Cardiac muscle cell (in vitro differentiated cells and primary cell): ENCODE data around the gene SLC9A8. TPM values are rescaled to one million over a fixed set of nuclear protein-coding genes. Genes with fewer than 3 reads are reported as not detected.

Experiments used
- DNase-seq, 2 donors: peaks; one replicate each; pipeline versions ENCODE4 v3.0.0 to v3.0.0-alpha.2; 2010 to 2017; ENCODE audit warnings: low read depth in 1 of 2, low spot score in 1 of 2
- H3K27ac ChIP-seq: fragments of 200-600 bp; sonication (generic); 2 replicates; pipeline ENCODE4 v1.5.1; 2016
- H3K27me3 ChIP-seq: fragments of 200-600 bp; sonication (generic); 2 replicates; pipeline ENCODE4 v1.6.0; 2016; ENCODE audit warnings: control low read depth
- H3K36me3 ChIP-seq: fragments of 200-600 bp; sonication (generic); 2 replicates; pipeline ENCODE4 v1.5.1; 2016; ENCODE audit warnings: control low read depth
- H3K4me1 ChIP-seq: fragments of 200-600 bp; sonication (generic); 2 replicates; pipeline ENCODE4 v1.8.1; 2017; ENCODE audit warnings: low read depth, mild to moderate bottlenecking, mixed run types
- H3K4me3 ChIP-seq: fragments of 200-600 bp; sonication (generic); 2 replicates; pipeline ENCODE4 v1.5.1; 2016; ENCODE audit warnings: mild to moderate bottlenecking
- H3K9me3 ChIP-seq: fragments of 200-600 bp; sonication (generic); 2 replicates; pipeline ENCODE4 v1.5.1; 2017; ENCODE audit warnings: low read depth, mild to moderate bottlenecking, control low read depth
- CTCF ChIP-seq: IDR thresholded peaks from 2 replicates; pipeline ENCODE4 v1.5.1; 2012; ENCODE audit warnings: low read depth, mild to moderate bottlenecking, low read length
- polyA plus RNA-seq: library from polyadenylated mRNA; unstranded; fragments of >200 nt; fragmentation: Nextera tagmentation; extraction: Ambion mirVana; gene quantifications from 2 replicates; pipeline ENCODE4 v1.2.1, GENCODE V29; 2016
- total RNA-seq: library from RNA; depleted of rRNA; stranded (reverse); fragments of >200 nt; gene quantifications from 2 replicates; pipeline ENCODE4 v1.2.3, GENCODE V29; 2016

The SLC9A8 gene
- total and polyA plus RNA-seq, 2 experiments from 2014 or later: 4.4 to 9.4 TPM

DNA sequence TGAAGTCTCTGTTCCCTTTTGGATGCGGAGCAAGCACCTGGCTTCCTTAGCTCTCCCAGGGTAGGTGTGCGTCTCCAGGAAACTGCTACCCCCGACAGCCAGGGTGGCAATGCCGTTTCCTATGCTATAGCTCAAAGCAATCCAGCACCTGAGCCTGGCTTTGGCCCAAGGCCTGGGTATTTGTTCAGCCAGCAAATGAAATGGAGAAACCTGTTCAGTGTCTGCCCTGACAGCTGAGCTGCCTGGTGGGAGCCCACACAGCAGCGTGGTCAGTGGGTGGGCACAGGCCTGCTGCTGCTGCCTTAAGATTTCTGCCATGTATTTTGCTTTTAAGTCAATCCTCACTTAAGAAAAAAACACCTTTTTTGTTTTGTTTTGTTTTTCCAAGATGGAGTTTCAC is 89.0 kb downstream of the SLC9A8 start:
- H3K4me1 ChIP-seq: no peaks in the 10 kb centered on the region
- no peaks in the 10 kb centered on the region for H3K9me3 ChIP-seq
- H3K27ac ChIP-seq: peak overlapping the region; percentile 27
- H3K4me3 ChIP-seq: no peak overlapping the region
- H3K27me3 ChIP-seq: no peaks in the 10 kb centered on the region
- peak in 1 of 2 donors; percentile 32 for DNase-seq
- no peak for TF ChIP-seq CTCF
- peaks cover 15% of the 10 kb centered on the region for H3K36me3 ChIP-seq

DNA sequence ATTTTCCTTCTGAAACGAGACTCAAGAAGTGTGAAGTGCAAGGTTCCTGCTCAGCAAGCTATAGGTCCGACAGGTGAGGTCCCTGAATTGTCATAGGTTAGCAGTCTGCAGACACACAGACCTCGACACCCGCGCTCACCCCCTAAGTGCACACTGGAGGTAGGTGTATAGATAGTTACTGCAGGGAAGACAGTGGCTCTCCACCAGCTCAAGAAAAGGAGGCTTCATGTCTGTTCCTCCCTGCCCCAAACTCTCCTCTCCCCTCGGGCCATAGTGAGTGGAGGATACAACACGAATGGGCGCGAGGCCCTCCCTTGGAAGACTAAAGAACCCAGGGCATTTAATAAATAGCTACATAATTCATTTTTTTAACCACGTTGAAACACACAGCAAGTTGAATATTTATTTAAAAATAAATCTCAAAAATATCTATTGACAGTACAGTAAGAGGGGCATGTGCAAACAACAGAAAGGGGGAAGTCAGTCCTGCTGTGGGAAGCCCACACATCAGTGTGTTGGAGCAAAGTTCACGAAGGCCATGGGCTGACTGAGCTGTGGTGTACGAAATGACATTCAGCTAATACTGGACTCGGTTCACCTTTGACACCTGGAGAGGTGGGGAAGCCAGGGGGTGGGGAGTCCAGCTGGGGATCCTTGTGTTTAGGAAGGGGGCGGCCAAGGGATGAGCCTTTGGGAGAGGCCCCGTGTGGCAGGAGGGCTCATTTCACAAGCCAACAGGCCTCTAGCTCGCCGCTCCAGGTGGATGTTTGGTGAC is 92.0 kb downstream of the SLC9A8 start:
- H3K4me3 ChIP-seq: no peak overlapping the region
- no peaks in the 10 kb centered on the region for H3K27me3 ChIP-seq
- no peaks in the 10 kb centered on the region for H3K9me3 ChIP-seq
- DNase-seq: no peak
- H3K27ac ChIP-seq: no peak overlapping the region
- H3K36me3 ChIP-seq: peaks cover 22% of the 10 kb centered on the region
- no peak for TF ChIP-seq CTCF
- peaks cover 2% of the 10 kb centered on the region for H3K4me1 ChIP-seq

DNA sequence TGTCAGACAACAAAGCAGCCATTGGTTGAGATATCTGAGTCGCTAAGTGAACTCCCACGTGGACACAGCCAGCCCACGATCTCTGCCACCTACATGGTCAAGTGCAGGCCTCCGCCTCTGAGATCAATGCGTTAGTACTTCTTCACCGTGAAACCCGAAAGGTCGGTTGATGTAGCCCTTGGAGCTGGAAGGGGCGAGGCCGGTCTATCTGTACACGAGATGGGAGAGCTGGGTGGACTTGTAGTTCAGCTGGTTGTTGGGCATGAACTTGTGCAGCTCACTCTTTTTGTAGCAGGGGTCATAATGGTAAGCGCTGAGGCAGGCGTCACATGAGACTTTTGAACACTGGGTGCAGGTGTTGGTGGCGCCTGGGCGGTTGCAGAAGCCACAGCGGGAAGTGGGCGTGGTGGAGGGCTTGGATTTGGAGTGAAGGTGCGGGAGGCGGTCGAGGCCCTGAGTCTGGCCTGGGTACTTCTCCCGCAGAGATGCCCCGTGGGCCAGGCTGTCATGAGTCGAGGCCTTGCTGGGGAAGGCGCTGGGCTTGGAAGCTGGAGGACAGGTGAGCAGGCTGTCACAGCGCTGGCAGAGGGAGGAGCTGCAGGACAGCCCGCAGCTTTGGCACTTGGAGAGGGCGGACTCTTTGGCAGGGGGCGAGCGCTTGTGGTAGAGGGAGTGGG is 92.9 kb downstream of the SLC9A8 start:
- TF ChIP-seq CTCF: no peak
- peaks cover 22% of the 10 kb centered on the region for H3K36me3 ChIP-seq
- DNase-seq: no peak
- H3K4me3 ChIP-seq: no peak overlapping the region
- H3K4me1 ChIP-seq: peaks cover 12% of the 10 kb centered on the region
- no peaks in the 10 kb centered on the region for H3K27me3 ChIP-seq
- H3K27ac ChIP-seq: no peak overlapping the region
- H3K9me3 ChIP-seq: no peaks in the 10 kb centered on the region

GRCh38 chr20:49906101-49906604 is 93.5 kb downstream of the SLC9A8 start:
- Histone ChIP-seq H3K4me3 (no peak overlapping the region), H3K27me3 (no peaks in the 10 kb centered on the region), H3K36me3 (peaks cover 22% of the 10 kb centered on the region), H3K27ac (no peak overlapping the region), H3K4me1 (peaks cover 14% of the 10 kb centered on the region), H3K9me3 (no peaks in the 10 kb centered on the region)
- no peak for TF ChIP-seq CTCF
- no peak for DNase-seq

DNA sequence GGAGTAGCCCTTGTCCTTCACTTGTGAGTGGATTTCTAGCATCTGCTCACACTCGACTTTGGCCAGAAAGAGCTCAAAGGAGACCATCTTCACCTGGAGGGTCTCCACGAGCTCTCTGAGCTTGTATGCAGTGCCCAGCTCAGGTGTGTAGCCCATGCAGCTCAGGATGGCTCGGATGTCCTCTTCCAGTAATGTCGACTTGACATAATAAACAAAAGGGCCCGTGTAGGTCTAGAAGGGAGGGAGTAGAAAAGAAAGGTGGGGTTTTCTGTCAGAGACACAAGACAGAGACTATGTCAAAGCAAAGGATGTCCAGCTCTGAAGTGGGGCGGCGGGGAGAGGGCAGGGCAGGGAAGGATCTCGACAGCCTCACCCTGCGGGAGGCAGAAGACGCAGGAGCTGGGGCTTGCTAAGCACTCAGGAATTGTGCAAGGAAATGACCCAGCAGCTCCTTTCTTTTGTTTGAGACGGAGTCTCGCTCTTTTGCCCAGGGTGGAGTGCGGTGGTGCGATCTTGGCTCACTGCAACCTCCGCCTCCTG is 94.1 kb downstream of the SLC9A8 start:
- peaks cover 22% of the 10 kb centered on the region for H3K36me3 ChIP-seq
- no peaks in the 10 kb centered on the region for H3K9me3 ChIP-seq
- no peak for DNase-seq

More for the DNA sequence above, 94.1 kb downstream of the SLC9A8 start:
- Histone ChIP-seq H3K27ac (no peak overlapping the region), H3K4me1 (peaks cover 14% of the 10 kb centered on the region), H3K27me3 (no peaks in the 10 kb centered on the region), H3K4me3 (no peak overlapping the region)
- TF ChIP-seq CTCF: no peak
